ENCODE data around the gene PTPN11. TPM values are rescaled to one million over a fixed set of nuclear protein-coding genes. Genes with fewer than 3 reads are reported as not detected.

Gene PTPN11
- total RNA-seq, 1 experiment from 2014 or later, result 153 TPM

- Histone ChIP-seq H3K4me3 (ENCODE audit: low read depth, low read length) (no peak overlapping the region), H3K27me3 (replicated peaks; ENCODE audit: control insufficient read depth, insufficient read depth, low read length) (no peaks in the 10 kb centered on the region), H3K9me3 (no peaks in the 10 kb centered on the region), H3K36me3 (ENCODE audit: control insufficient read depth, insufficient read depth, low read length) (no peaks in the 10 kb centered on the region; the same call in 1 of the 2 replicates), H3K4me1 (no peaks in the 10 kb centered on the region)
- TF ChIP-seq, protein P1, sequence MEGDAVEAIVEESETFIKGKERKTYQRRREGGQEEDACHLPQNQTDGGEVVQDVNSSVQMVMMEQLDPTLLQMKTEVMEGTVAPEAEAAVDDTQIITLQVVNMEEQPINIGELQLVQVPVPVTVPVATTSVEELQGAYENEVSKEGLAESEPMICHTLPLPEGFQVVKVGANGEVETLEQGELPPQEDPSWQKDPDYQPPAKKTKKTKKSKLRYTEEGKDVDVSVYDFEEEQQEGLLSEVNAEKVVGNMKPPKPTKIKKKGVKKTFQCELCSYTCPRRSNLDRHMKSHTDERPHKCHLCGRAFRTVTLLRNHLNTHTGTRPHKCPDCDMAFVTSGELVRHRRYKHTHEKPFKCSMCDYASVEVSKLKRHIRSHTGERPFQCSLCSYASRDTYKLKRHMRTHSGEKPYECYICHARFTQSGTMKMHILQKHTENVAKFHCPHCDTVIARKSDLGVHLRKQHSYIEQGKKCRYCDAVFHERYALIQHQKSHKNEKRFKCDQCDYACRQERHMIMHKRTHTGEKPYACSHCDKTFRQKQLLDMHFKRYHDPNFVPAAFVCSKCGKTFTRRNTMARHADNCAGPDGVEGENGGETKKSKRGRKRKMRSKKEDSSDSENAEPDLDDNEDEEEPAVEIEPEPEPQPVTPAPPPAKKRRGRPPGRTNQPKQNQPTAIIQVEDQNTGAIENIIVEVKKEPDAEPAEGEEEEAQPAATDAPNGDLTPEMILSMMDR (IDR thresholded peaks at IDR 0.05; ENCODE audit: insufficient read depth in 1 of 2, low read depth in 1 of 2, low read length in 1 of 2, severe bottlenecking in 1 of 2, unreplicated experiment in 1 of 2), result no peak
- BruUV-seq (replicated peaks), result no TSS peak
- Mint-ChIP-seq H3K4me3 (ENCODE audit: unreplicated experiment) (no peak overlapping the region), H3K27ac (ENCODE audit: unreplicated experiment) (no peak overlapping the region), H3K4me1 (ENCODE audit: low read depth, unreplicated experiment) (no peaks in the 10 kb centered on the region), H3K9me3 (ENCODE audit: unreplicated experiment) (no peaks in the 10 kb centered on the region), H3K27me3 (ENCODE audit: insufficient read depth, unreplicated experiment) (no peaks in the 10 kb centered on the region), H3K36me3 (ENCODE audit: insufficient read depth, unreplicated experiment) (peaks cover 70% of the 10 kb centered on the region)
- CTCF ChIA-PET, result no interaction called here
- POLR2A ChIA-PET, result no interaction called here
- intact Hi-C loops (cut with micrococcal nuclease; ENCODE audit: unreplicated experiment), result no loop called here
- DNase-seq, result no peak
Measured at GRCh38 chr12:112458751-112459150, 40.0 kb downstream of the PTPN11 start.

GRCh38 chr12:112463478-112463877, 44.7 kb downstream of the PTPN11 start:
- Mint-ChIP-seq H3K27me3 (ENCODE audit: insufficient read depth, unreplicated experiment) (no peaks in the 10 kb centered on the region), H3K4me1 (ENCODE audit: low read depth, unreplicated experiment) (peaks cover 14% of the 10 kb centered on the region), H3K9me3 (ENCODE audit: unreplicated experiment) (no peaks in the 10 kb centered on the region), H3K27ac (ENCODE audit: unreplicated experiment) (no peak overlapping the region), H3K36me3 (ENCODE audit: insufficient read depth, unreplicated experiment) (peaks cover 65% of the 10 kb centered on the region), H3K4me3 (ENCODE audit: unreplicated experiment) (no peak overlapping the region)
- ChIA-PET POLR2A (no interaction called here), CTCF (interaction anchor here (1.3 kb wide), 1 partner anchor 9 kb away, joined by 3 read pairs; no protein-coding TSS in a partner anchor)
- Histone ChIP-seq H3K27me3 (replicated peaks; ENCODE audit: control insufficient read depth, insufficient read depth, low read length) (no peaks in the 10 kb centered on the region), H3K9me3 (no peaks in the 10 kb centered on the region), H3K4me3 (ENCODE audit: low read depth, low read length) (no peak overlapping the region), H3K36me3 (ENCODE audit: control insufficient read depth, insufficient read depth, low read length) (no peaks in the 10 kb centered on the region; the same call in 1 of the 2 replicates), H3K4me1 (peaks cover 9% of the 10 kb centered on the region)
- intact Hi-C loops (cut with micrococcal nuclease; ENCODE audit: unreplicated experiment), result no loop called here
- TF ChIP-seq, protein P1 (IDR thresholded peaks at IDR 0.05; ENCODE audit: insufficient read depth in 1 of 2, low read depth in 1 of 2, low read length in 1 of 2, severe bottlenecking in 1 of 2, unreplicated experiment in 1 of 2), result no peak
- no peak for DNase-seq
- no TSS peak for BruUV-seq (replicated peaks)

DNA sequence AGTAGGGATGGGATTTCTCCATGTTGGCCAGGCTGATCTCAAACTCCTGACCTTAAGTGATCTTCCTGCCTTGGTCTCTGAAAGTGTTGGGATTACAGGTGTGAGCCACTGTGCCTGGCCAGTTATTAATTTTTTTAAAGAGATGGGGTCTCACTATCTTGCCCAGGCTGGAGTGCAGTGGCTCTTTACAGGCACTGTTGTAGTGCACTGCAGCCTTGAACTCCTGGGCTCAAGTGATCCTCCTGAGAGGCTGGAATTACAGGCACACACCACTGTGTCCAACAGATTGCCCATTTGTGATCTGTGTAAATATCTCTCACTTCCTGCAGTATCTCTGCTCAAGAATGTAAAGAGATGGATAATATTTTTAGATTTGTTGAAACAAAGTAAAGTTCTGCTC, 45.9 kb downstream of the PTPN11 start:
- peaks cover 60% of the 10 kb centered on the region for H3K36me3 Mint-ChIP-seq (ENCODE audit: insufficient read depth, unreplicated experiment)
- no peak overlapping the region for H3K4me3 Mint-ChIP-seq (ENCODE audit: unreplicated experiment)
- Histone ChIP-seq H3K36me3 (ENCODE audit: control insufficient read depth, insufficient read depth, low read length) (no peaks in the 10 kb centered on the region; the same call in 1 of the 2 replicates), H3K4me3 (ENCODE audit: low read depth, low read length) (no peak overlapping the region), H3K27me3 (replicated peaks; ENCODE audit: control insufficient read depth, insufficient read depth, low read length) (no peaks in the 10 kb centered on the region), H3K4me1 (peaks cover 9% of the 10 kb centered on the region), H3K9me3 (no peaks in the 10 kb centered on the region)
- peaks cover 14% of the 10 kb centered on the region for H3K4me1 Mint-ChIP-seq (ENCODE audit: low read depth, unreplicated experiment)
- TF ChIP-seq, protein P1 (IDR thresholded peaks at IDR 0.05; ENCODE audit: insufficient read depth in 1 of 2, low read depth in 1 of 2, low read length in 1 of 2, severe bottlenecking in 1 of 2, unreplicated experiment in 1 of 2), result no peak
- ChIA-PET CTCF (no interaction called here), POLR2A (no interaction called here)
- BruUV-seq (replicated peaks), result no TSS peak
- intact Hi-C loops (cut with micrococcal nuclease; ENCODE audit: unreplicated experiment), result no loop called here
- H3K9me3 Mint-ChIP-seq (ENCODE audit: unreplicated experiment), result no peaks in the 10 kb centered on the region
- DNase-seq, result no peak
- no peaks in the 10 kb centered on the region for H3K27me3 Mint-ChIP-seq (ENCODE audit: insufficient read depth, unreplicated experiment)
- H3K27ac Mint-ChIP-seq (ENCODE audit: unreplicated experiment), result no peak overlapping the region
